Glomerular endothelial cell (primary cell): ENCODE results near the gene DAPK3. TPM values are rescaled to one million over a fixed set of nuclear protein-coding genes. Genes with fewer than 3 reads are reported as not detected.
"Not testable (repeated sequence)": the region's sequence is repeated elsewhere in the genome, so short reads cannot be mapped to it uniquely, and the experiment has no call there.

ENCODE experiments used
- DNase-seq: peaks from one replicate; pipeline ENCODE4 v3.0.0-alpha.2; 2011; ENCODE audit warnings: low read depth, low spot score; ENCODE audit errors: extremely low read depth
- total RNA-seq: library from RNA; depleted of rRNA; stranded (reverse); fragments of >200 nt; gene quantifications from 2 replicates; pipeline ENCODE4 v1.2.3, GENCODE V29; 2015

Gene DAPK3
- total RNA-seq, 1 donor from 2014 or later, result 281 TPM

DNA sequence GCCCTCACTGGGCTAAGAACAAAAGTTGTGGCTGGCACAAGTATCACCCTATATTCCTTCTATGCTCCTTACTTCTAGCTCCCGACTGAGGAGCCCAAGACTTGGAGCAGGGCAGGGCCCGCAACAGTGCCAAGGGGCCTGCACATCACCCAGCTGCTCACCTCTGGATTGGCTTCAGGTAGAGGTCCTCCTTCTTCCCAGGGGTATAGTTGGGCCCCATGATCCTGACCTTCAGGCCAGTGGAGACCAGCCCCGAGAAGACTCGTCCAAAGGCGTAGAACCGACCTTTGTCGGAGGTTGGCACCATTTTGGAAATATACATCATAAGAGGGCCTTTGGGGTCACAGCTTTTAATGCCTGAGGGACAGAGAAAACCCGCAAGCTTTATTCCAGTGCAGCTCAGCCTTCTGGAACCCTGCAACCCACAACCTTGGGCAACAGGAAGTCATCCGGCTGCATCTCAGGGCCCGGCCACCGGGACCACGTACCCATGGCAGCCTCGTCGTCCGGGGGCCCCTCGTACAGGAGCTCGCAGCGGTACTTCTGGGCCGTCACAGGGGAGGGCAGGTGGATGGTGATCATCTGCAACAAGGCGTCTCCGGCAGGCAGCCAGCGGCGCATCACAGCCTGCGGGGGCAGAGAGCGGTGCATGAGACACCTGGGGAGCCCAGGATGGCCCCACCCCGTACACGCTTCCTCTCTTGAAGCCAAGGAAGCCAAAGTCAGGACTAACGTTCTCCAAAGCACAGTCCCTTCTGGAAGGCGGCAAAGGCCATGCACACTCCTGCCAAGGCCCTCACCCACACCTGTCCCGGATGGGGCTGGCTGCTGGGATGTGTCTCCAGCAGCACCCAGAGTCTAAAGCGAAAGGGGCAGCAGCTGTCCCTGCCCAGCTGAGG, 9.7 kb upstream of the DAPK3 start:
- DNase-seq, result no peak

DNA sequence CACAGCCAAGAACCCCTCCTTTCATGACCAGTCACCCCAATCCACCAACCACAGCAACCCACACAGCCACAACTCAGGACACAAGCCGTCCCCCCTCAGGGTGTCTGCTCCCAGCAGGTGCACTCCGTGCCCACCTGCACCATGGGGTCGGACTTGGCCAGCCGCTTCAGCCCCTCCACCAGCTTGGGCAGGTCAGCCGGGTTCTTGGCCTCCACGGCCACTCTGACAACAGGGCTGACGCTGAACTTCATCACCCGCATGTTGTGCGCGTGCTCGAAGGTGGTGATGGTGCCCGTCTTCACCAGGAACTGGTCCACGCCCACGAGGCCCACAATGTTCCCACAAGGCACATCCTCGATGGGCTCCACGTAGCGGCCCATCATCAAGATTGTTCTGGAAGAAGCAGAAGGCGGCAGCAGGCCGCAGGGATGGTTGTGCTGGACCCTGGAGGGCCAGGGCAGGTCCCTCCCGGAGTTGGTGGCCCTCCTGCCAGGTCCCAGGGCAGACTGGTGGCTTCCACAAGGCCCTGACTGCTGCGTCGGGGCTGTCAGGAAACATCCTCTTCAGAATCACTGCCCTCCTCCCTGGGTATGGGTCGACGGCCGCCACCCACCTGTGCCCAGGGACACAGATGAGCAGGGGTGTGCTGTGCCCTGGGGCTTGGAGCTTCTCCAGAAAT, 8.9 kb upstream of the DAPK3 start:
- no peak for DNase-seq

DNA sequence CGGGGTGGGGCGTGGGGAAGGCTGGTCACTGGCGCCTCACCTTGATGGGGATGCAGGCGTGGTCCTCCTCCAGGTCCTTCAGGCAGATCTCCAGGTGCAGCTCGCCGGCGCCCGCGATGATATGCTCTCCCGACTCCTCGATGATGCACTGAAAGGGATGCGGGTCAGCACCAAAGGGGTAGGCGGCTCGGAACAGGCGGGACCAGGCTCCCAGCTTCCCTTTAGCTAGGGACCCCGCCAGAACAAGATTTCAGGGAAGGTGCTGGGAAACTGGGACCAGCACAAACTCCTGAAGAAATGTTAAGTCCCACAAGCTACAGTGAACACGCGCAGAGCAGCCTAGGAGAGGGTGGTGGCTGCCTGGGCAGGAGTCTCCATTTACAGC, 8.4 kb upstream of the DAPK3 start:
- DNase-seq, result no peak

DNA sequence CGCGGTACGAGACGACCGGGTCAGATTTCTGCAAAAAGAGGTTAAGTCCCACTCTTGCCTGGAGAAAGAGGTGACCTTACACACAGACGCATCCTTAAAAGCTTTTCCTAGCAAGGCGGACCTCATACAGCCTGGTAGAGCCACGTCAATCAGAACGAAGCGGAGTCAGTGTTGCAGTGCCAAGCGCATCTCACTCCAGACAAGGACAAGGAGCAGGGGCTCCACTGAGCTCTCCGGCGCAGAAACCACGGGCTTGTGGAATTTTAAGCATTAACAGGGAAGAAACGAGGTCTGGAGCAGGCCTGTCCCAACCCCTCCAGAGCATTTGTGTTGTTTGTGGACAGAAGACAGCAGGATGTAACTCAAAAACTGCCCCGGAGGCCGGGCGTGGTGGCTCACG, 7.2 kb upstream of the DAPK3 start:
- DNase-seq, result no peak

DNA sequence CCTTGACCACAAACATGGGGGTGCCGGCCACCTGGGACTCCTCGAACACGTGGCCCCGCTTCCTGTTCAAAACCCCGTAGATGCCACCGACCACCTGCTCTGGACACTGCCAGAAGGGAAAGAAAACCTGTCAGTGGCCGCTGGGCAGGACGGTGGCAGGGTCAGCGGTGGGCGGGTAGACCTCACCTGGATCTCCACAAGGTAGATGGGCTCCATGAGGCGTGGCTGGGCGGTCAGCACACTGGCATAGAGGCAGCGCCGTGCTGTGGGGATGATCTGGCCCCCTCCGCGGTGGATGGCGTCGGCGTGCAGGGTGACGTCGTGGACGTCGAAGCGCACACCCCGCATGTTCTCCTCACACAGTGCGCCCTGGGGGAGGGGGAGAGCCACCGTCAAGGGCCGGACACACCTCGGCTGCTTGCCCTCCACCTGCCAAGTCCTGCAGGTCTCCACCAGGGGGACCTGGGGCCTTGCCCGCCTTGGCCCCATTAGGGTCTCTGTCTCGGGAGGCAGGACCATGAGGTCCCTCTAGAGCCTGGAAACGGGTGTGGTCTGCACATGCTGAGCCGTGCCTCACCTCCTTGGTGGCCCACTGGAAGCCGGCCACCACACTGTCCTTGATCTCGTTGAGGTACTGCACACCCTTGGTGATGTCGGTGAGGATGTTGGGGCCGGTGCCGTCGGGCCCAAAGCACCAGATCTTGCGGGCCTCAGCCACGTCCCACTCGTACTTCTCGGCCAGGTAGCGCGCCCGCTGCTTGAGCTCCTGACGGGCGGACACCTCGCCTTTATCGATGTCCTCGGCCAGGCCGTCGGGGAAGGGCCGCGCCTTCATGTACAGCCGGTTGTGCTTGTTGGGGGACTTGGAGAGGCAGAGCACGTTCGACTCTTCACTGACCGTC, 6.6 kb upstream of the DAPK3 start:
- no peak for DNase-seq

DNA sequence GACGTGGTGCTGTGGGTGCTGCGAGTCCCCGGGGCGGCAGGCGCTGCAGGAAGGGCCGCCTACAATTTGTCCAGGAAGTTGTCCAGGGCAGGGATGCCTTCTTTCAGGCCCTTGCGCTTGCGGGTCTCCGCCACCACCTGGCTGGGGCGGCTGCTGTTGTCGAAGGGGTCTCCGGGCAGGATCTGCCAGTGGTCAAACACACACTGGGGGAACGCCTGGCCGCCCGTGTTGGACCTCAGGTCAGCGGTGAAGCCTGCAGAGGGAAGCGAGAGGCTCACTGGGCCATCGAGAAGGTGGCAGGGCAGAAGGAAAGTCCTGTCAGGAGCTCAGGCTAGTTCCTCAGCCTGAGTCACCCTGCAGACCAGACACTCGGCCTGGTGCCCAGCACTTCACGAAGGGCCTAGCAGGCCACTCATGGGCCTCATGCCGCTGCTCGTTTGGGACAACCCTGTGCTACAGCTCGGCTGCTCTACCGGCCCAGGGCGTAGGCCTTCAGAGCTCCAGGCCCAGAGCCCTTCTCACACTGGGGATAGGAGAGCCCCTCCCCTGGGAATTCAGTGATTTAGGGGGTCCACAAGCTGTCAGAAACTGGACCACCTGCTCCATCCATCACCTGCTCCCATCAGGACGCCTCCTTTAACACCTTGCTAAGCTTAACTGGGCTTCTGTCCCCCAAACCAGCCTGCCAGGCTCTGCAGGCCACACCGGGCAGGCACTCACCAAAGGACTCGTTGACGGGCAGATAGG, 5.8 kb upstream of the DAPK3 start:
- no peak for DNase-seq

DNA sequence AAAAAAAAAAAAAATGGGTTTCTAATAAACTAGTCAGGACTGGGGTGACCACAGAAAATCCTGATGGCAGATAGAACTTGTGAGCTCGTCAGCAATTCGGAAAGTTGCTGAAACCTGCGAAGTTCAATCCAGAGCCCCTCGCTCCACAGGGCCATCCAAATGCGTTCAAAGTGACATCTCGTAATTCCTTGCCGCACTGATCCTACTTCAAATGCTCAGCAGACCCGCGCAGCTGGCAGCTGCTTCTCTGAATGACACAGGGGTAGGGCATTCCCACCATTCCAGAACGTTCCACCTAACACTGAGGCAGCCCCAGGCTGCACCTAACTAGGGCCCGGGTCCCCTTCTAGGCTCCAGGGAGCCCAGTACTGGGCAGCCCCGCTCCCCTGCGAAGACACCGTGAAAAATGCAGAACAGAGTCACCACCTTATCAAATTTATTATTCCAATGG, 4.8 kb upstream of the DAPK3 start:
- DNase-seq, result no peak

DNA sequence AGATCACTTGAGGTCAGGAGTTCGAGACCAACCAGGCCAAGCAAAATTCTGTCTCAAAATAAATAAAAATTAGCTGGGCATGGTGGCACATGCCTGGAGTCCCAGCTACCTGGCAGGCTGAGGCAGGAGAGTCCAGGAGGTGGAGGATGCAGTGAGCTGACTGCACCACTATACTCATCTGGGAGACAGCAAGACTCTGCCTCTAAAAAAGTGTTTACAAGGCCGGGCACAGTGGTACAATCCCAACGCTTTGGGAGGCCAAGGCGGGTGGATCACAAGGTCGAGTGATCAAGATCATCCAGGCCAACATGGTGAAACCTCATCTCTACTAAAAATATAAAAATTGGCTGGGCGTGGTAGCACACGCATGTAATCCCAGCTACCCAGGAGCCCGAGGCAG, 4.2 kb upstream of the DAPK3 start:
- no peak for DNase-seq

DNA sequence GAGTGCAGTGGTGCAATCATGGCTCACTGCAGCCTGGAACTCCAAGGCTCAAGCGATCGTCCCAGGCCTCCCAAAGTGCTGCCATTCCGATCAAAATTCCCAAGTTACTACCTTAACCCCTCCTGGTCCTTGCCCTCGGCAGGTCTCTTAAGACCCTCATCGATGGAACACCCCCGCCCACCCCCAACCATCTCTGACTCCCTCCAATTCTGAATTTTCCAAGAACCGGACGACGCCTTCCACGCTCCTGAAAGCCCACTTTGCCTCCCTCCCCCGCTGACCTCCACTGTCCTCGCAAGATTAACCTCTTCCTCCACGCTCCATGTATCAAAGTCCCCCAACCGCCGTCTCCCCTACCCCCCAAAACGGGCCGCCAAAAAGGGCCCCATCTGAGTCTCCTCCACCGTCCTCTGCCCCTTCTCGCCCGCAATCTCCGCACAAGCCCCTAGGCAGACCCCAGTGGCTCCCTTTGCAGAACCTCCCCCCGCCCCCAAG, 539 bp downstream of the DAPK3 start:
- no peak for DNase-seq

DNA sequence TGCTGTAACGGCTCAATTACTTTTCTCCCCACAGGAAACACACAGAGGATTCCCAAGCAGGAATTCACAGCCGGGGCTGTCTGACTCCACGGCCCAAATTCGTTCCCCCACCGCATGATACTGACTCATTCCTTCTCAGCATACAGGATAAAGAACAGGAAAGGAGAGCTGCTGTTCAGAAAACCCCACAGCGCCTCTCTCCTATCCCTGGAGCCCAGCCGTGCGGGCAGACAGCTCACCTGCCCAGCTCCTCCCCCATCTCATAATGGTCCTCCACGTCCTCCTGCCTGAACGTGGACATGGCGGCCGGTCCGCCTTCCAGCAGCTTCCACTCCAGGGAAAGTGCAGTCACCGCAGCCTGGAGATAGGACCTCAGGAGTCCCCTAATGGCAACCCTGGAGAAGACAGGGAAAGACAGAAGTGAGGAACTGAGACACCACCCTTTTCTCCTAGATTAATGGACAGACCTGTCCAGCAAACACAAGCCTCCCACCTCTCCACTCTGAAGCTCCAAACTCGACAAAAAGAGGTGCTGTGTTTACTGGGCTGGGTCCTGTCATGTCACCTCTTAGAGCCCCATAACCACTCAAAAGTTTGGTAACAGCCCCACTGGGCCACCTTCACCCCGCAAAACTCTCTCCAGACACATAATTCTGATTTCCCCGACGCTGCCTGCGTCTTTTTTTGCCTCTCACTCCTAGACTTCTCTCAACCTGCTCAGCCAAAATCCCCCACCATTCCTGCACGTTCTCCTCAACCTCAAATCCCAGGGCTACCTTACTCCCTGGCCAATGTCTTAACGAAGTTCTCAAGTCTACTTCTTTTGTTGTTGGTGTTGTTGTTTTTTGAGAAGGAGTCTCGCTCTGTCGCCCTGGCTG, 1.2 kb downstream of the DAPK3 start:
- DNase-seq, result no peak

DNA sequence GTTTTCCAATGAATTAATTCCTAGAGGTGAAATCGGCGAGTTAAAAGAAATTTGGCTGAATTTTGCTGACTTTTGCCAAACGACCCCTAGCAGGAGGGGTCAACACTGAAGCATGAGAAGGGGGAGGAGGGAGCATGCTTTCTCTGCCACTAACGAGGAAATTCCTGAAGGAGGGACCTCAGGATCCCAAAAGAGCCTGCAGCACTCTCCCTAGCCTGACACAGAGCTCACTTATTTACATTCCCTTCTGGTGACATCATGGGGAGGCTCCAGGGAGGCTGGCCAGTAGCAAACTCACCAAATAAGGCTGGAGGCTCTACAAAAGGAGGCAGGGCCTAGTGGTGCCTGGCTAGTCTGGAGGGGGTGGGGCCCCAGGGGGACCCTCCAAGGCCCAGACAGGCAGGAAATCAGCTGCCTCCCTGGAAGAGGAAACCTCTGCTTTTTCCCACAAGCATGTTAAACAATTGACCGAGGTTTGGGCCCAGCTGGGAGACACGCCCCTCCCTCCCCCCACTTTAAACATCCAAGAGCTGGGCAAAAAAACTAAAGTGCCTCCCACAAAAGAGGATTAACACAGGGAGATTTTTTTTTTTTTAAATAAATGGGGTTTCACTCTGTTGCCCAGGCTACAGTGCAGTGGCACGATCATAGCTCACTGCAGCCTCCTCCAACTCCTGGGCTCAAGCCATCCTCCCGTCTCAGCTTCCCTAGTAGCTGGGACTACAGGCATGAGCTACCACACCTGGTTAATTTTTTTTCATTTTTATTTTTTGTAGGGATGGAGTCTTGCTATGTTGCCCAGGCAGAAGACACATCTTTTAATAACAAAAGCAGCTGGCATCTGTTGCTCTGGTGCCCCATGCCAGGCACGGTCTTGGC, 2.1 kb downstream of the DAPK3 start:
- peak; percentile 97 for DNase-seq

DNA sequence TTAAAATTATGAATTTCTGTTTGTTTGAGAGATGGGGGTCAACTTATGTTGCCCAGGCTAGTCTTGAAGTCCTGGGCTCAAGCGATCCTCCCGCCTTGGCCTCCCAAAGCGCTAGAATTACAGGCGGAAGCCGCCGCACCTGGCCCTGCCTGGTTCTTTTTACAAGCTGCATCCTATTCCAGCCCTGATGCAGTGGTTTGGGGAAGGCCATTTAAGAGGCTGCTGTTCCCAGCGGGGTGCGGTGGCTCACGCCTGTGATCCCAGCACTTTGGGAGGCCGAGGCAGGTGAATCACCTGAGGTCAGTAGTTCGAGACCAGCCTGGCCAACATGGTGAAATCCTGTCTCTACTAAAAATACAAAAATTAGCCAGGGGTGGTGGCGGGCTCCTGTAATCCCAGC, 2.9 kb downstream of the DAPK3 start:
- not testable (repeated sequence) for DNase-seq

DNA sequence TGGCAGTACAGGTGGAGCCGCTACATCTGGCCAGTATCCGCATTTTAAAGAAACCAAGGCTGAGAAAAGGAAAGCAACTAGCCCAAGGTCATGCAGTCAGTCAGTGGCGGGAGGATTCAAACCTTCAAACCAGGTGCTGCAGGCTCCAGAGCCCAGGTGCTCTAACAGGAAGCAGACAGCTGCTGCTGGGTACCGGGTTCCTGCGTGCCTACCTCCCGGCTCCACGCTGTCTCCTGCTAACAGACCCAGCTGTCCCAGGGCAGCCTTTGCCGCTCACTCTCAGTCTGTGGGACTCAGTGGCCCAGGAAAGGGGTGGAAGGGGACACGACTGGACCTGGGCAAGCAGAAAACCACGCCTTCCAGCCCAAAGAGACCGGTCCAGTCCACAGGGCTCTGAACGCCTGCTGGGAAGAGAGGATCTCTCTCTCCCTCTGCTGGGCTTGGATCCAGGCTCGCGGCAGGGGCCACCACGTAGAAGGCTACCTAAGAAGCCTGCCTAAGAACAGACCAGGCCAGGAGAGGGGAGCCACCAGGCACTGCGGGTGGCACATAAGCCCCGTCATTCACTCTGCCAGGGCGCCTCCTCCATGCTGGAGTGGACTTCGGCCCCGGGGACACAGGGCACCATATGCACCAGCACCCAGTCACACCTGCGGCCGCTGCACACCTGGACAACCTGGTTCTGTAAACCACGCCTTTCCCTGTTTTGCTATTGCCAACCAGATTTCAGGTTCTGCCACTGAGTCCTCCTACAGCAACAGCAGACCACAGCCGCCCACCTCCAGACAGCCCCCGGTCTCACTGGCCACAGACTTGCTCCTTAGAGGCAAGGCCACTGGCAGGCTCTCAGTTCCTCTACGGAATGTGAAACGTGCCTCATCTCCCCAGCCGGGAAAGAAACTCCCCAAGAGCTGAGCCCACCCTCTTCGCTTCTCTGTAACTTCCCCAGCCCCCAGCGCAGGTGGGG, 4.6 kb downstream of the DAPK3 start:
- DNase-seq, result no peak

DNA sequence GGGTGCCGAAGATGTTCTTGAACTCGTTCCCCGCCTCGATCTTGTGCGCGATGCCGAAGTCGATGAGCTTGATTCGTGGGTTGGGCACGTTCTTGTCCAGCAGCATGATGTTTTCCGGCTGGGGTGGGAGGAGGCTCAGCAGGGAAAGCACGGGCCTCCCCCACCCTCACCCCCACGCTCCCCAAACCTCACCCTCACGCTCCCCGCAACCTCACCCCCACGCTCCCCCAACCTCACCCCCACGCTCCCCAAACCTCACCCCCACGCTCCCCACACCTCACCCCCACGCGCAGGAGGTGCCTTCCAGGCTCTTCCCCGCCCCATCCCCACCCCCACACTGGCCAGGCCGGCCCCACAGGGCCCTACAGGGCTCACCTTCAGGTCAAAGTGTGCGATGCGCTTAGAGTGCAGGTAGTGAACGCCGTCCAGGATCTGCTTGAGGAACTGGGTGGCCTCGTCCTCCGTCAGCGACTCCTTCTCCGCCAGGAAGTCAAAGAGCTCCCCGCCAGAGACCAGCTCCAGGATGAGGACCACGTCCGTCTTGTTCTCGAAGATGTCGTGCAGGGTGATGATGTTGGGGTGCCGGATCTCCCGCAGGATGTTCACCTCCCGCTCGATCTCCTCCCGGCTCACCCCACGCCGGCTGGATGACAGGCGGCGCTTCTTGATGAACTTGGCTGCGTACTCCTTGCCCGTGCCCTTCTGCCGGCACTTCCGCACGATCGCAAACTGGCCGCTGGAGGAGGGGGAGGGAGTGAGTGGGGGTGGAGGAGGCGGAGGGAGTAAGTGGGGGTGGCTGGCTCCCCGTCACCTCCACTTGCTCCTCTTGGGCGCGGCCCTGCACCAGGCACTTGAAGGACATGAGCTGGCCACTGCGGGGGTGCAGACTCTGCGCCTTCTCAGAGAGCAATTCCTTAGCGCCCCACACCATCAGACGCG, 6.4 kb downstream of the DAPK3 start:
- DNase-seq, result no peak

DNA sequence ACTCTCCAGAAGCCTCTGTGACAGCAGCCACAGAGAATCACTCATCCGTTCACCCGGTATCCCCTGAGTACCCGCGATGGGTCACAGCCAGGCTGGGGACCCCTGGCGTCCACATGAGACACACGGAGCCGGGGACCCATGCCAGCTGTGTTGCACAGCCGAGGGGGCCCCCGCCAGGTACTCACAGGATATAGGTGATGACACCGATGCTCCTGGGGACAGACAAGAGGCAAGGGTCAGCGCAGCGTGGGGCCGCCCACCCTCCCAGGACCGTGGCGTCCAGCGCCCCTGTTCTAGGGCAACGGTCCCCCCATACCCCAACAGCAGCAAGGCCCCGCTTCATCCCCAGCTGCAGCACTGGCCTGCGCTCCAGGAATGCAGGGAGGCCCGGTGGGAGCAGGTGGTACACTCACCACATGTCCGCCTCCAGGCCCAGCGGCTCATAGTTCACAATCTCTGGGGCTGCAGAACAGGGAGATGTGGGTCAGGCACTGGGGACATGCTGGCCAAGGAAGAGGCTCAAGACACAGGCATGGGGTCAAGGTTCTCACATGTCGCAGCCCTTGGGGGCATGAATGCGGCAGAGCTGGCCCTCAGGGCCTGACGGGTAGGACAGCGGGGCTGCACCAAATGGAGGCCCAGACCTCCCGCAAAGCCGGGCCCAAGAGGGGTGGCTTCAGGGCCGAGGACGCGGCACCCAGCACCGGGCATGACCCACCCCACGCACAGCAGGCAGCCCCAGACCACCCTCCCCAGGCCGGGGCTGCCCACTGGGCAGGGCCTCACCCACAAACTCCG, 7.2 kb downstream of the DAPK3 start:
- no peak for DNase-seq
